Measurements from ENCODE around the gene MANF.

Gene MANF

GRCh38 chr3:51393564-51393963, 8.5 kb downstream of the MANF start:
- DNase-seq (ENCODE audit: low read depth): no peak
- TF ChIP-seq CTCF (IDR thresholded peaks at IDR 0.05; ENCODE audit: low read depth, low read length, missing control alignments): no peak
- no peak overlapping the region for H3K4me3 ChIP-seq (ENCODE audit: low read depth, low read length)

GRCh38 chr3:51394541-51394940, 9.4 kb downstream of the MANF start:
- no peak for DNase-seq (ENCODE audit: low read depth)
- no peak for TF ChIP-seq CTCF (IDR thresholded peaks at IDR 0.05; ENCODE audit: low read depth, low read length, missing control alignments)
- H3K4me3 ChIP-seq (ENCODE audit: low read depth, low read length): no peak overlapping the region

- DNase-seq (ENCODE audit: low read depth): no peak
- H3K4me3 ChIP-seq (ENCODE audit: low read depth, low read length): no peak overlapping the region
- no peak for TF ChIP-seq CTCF (IDR thresholded peaks at IDR 0.05; ENCODE audit: low read depth, low read length, missing control alignments)
Measured at GRCh38 chr3:51395493-51396213, 10.6 kb downstream of the MANF start.

- no peak overlapping the region for H3K4me3 ChIP-seq (ENCODE audit: low read depth, low read length)
- no peak for DNase-seq (ENCODE audit: low read depth)
- no peak for TF ChIP-seq CTCF (IDR thresholded peaks at IDR 0.05; ENCODE audit: low read depth, low read length, missing control alignments)
Measured at GRCh38 chr3:51396401-51396800, 11.3 kb downstream of the MANF start.

GRCh38 chr3:51397392-51397791, 12.3 kb downstream of the MANF start:
- H3K4me3 ChIP-seq (ENCODE audit: low read depth, low read length): no peak overlapping the region
- DNase-seq (ENCODE audit: low read depth): no peak
- no peak for TF ChIP-seq CTCF (IDR thresholded peaks at IDR 0.05; ENCODE audit: low read depth, low read length, missing control alignments)

- no peak for DNase-seq (ENCODE audit: low read depth)
- no peak for TF ChIP-seq CTCF (IDR thresholded peaks at IDR 0.05; ENCODE audit: low read depth, low read length, missing control alignments)
- no peak overlapping the region for H3K4me3 ChIP-seq (ENCODE audit: low read depth, low read length)
Measured at GRCh38 chr3:51398595-51399310, 13.7 kb downstream of the MANF start.
